IPS-NIHi7 (cell line): Measurements from ENCODE around the gene RIN3.

Experiments
- DNase-seq: peaks from one replicate; pipeline ENCODE4 v3.0.0; 2012; ENCODE audit warnings: mixed read lengths; ENCODE audit errors: extremely low spot score

Gene RIN3

GRCh38 chr14:92600318-92601053, 86.9 kb downstream of the RIN3 start:
- no peak for DNase-seq

GRCh38 chr14:92601131-92601710, 87.6 kb downstream of the RIN3 start:
- no peak for DNase-seq

- no peak for DNase-seq
Observed at GRCh38 chr14:92601757-92602417, 88.3 kb downstream of the RIN3 start.

GRCh38 chr14:92603309-92604242, 90.0 kb downstream of the RIN3 start:
- no peak for DNase-seq

GRCh38 chr14:92605274-92605940, 91.8 kb downstream of the RIN3 start:
- DNase-seq, result no peak

GRCh38 chr14:92607251-92607650, 93.7 kb downstream of the RIN3 start:
- DNase-seq, result no peak

- no peak for DNase-seq
Observed at GRCh38 chr14:92607702-92608429, 94.3 kb downstream of the RIN3 start.

GRCh38 chr14:92609955-92610354, 96.4 kb downstream of the RIN3 start:
- DNase-seq, result no peak

GRCh38 chr14:92610849-92611271, 97.3 kb downstream of the RIN3 start:
- DNase-seq, result no peak

GRCh38 chr14:92613008-92613658, 99.6 kb downstream of the RIN3 start:
- DNase-seq, result peak; percentile 92

- DNase-seq, result no peak
Observed at GRCh38 chr14:92613681-92614260, 100.2 kb downstream of the RIN3 start.

GRCh38 chr14:92615451-92615850, 101.9 kb downstream of the RIN3 start:
- no peak for DNase-seq

GRCh38 chr14:92616178-92616577, 102.6 kb downstream of the RIN3 start:
- DNase-seq, result no peak

GRCh38 chr14:92617581-92617980, 104.0 kb downstream of the RIN3 start:
- no peak for DNase-seq

- DNase-seq, result no peak
Observed at GRCh38 chr14:92619671-92620456, 106.3 kb downstream of the RIN3 start.

GRCh38 chr14:92622311-92622710, 108.7 kb downstream of the RIN3 start:
- no peak for DNase-seq

- DNase-seq, result no peak
Observed at GRCh38 chr14:92624764-92625163, 111.2 kb downstream of the RIN3 start.

GRCh38 chr14:92625213-92625612, 111.6 kb downstream of the RIN3 start:
- no peak for DNase-seq

- DNase-seq, result no peak
Observed at GRCh38 chr14:92626041-92626440, 112.5 kb downstream of the RIN3 start.
